IMR-90 (cell line): Measurements from ENCODE around the gene ZNF554. TPM values are rescaled to one million over a fixed set of nuclear protein-coding genes. Genes with fewer than 3 reads are reported as not detected.

Source experiments
- ATAC-seq: fragments of 200-7000 bp; cut with Tn5 transposase; 2 replicates; pipeline ENCODE4 v1.9.1; 2020; ENCODE audit warnings: low read depth, mild to moderate bottlenecking, moderate library complexity
- BruUV-seq: library from RNA; stranded (reverse); fragments of 400-500 nt; replicated peaks from 2 replicates; lab custom pipeline; 2021; lab: Mats Ljungman, UMichigan
- CTCF ChIA-PET: fragments of 300-600 bp; formaldehyde crosslinking; extraction: SDS; loops from one replicate; lab custom pipeline; 2021; ENCODE audit warnings: antibody characterized with exemption; lab: Yijun Ruan, JAX
- POLR2A ChIA-PET: fragments of 300-600 bp; sonication (Branson Sonifier 250); formaldehyde crosslinking; loops from one replicate; lab custom pipeline; 2022; ENCODE audit warnings: antibody characterized with exemption; ENCODE audit not compliant: unreplicated experiment; lab: Charles Lee
- DNase-seq: peaks from one replicate; pipeline ENCODE4 v3.0.0; 2013
- H2AFZ ChIP-seq: replicated peaks from 2 replicates; pipeline ENCODE3; 2013; ENCODE audit warnings: low read length, mild to moderate bottlenecking; ENCODE audit not compliant: poor library complexity
- H2AK5ac ChIP-seq: 2 replicates; pipeline ENCODE4 v1.6.1; 2013; ENCODE audit warnings: low read depth, low read length, inconsistent platforms
- H2AK9ac ChIP-seq: replicated peaks from 2 replicates; pipeline ENCODE3; 2013; ENCODE audit warnings: mild to moderate bottlenecking, low read depth, low read length, moderate library complexity; ENCODE audit not compliant: poor library complexity
- H2BK120ac ChIP-seq: 2 replicates; pipeline ENCODE4 v1.6.1; 2013; ENCODE audit warnings: low read depth, low read length, inconsistent platforms
- H2BK15ac ChIP-seq: 3 replicates; pipeline ENCODE4 v1.6.1; 2013; ENCODE audit warnings: low read depth, low read length, inconsistent platforms
- H2BK20ac ChIP-seq: 2 replicates; pipeline ENCODE4 v1.6.1; 2013; ENCODE audit warnings: low read depth, mild to moderate bottlenecking, inconsistent platforms, low read length, moderate library complexity
- H2BK5ac ChIP-seq: 2 replicates; pipeline ENCODE4 v1.6.1; 2013; ENCODE audit warnings: mild to moderate bottlenecking, low read depth, low read length, inconsistent platforms; ENCODE audit not compliant: poor library complexity, severe bottlenecking
- H3K14ac ChIP-seq: replicated peaks from 2 replicates; pipeline ENCODE4 v1.6.1; 2013; ENCODE audit warnings: low read depth, low read length, inconsistent platforms
- H3K18ac ChIP-seq: 2 replicates; pipeline ENCODE4 v1.6.1; 2013; ENCODE audit warnings: low read depth, low read length, control low read depth
- H3K23ac ChIP-seq: 2 replicates; pipeline ENCODE4 v1.6.1; 2013; ENCODE audit warnings: low read depth, low read length, inconsistent platforms
- H3K27ac ChIP-seq: 2 replicates; pipeline ENCODE4 v1.5.1; 2013; ENCODE audit warnings: mild to moderate bottlenecking, control low read depth, low read length; ENCODE audit not compliant: insufficient read depth
- H3K27me3 ChIP-seq: 2 replicates; pipeline ENCODE4 v1.6.1; 2013; ENCODE audit warnings: low read length; ENCODE audit not compliant: control insufficient read depth, insufficient read depth
- H3K36me3 ChIP-seq: 2 replicates; pipeline ENCODE4 v1.6.1; 2013; ENCODE audit warnings: low read length, mixed read lengths; ENCODE audit not compliant: control insufficient read depth, insufficient read depth
- H3K4ac ChIP-seq: 2 replicates; pipeline ENCODE4 v1.6.1; 2013; ENCODE audit warnings: low read depth, low read length, inconsistent platforms
- H3K4me1 ChIP-seq: 2 replicates; pipeline ENCODE4 v1.6.1; 2013; ENCODE audit warnings: low read length, mixed read lengths; ENCODE audit not compliant: control insufficient read depth, insufficient read depth
- H3K4me2 ChIP-seq: 2 replicates; pipeline ENCODE4 v1.6.1; 2013; ENCODE audit warnings: low read depth, mild to moderate bottlenecking, control low read depth, low read length, moderate library complexity
- H3K4me3 ChIP-seq: 2 replicates; pipeline ENCODE4 v1.5.1; 2013; ENCODE audit warnings: low read depth, mild to moderate bottlenecking, control low read depth, low read length, moderate library complexity; ENCODE audit not compliant: insufficient read depth
- H3K56ac ChIP-seq: 2 replicates; pipeline ENCODE4 v1.6.1; 2013; ENCODE audit warnings: low read length, inconsistent platforms; ENCODE audit not compliant: insufficient read depth; ENCODE audit errors: extremely low read depth
- H3K79me1 ChIP-seq, 2 experiments: 2 replicates each; pipeline ENCODE4 v1.6.1; 2013; ENCODE audit warnings: low read length in 2 of 2, inconsistent platforms in 1 of 2, low read depth in 1 of 2
- H3K9ac ChIP-seq: 2 replicates; pipeline ENCODE4 v1.6.1; 2013; ENCODE audit warnings: low read depth, low read length, control low read depth
- H3K9me1 ChIP-seq: 2 replicates; pipeline ENCODE4 v1.6.1; 2013; ENCODE audit warnings: low read length, inconsistent platforms; ENCODE audit not compliant: insufficient read depth
- H3K9me3 ChIP-seq: 2 replicates; pipeline ENCODE4 v1.6.1; 2013; ENCODE audit warnings: low read length; ENCODE audit not compliant: control insufficient read depth, insufficient read depth
- H4K20me1 ChIP-seq: 2 replicates; pipeline ENCODE4 v1.6.1; 2013; ENCODE audit warnings: low read length, inconsistent platforms; ENCODE audit not compliant: insufficient read depth
- H4K5ac ChIP-seq: 2 replicates; pipeline ENCODE4 v1.6.1; 2013; ENCODE audit warnings: mild to moderate bottlenecking, low read depth, low read length, control low read depth
- H4K8ac ChIP-seq, 2 experiments: 2 replicates each; pipeline ENCODE4 v1.6.1; 2013; ENCODE audit warnings: low read depth in 2 of 2, low read length in 2 of 2, control low read depth in 1 of 2, inconsistent platforms in 1 of 2
- H4K91ac ChIP-seq: 2 replicates; pipeline ENCODE4 v1.6.1; 2013; ENCODE audit warnings: low read depth, low read length, inconsistent platforms; ENCODE audit not compliant: insufficient read depth
- BHLHE40 ChIP-seq: fragments of 150-350 bp; IDR thresholded peaks from 2 replicates; pipeline ENCODE4 v1.6.1; 2016; ENCODE audit warnings: mild to moderate bottlenecking, low read depth, low read length
- CEBPB ChIP-seq: IDR thresholded peaks from 2 replicates; pipeline ENCODE4 v1.6.1; 2012; ENCODE audit warnings: low read depth, low read length, improper control_type of control experiment
- CHD1 ChIP-seq: IDR thresholded peaks from 2 replicates; pipeline ENCODE4 v1.6.1; 2012; ENCODE audit warnings: low read depth, low read length, improper control_type of control experiment
- CTCF ChIP-seq: conservative IDR thresholded peaks from 2 replicates; pipeline ENCODE4 v1.5.1; 2012; ENCODE audit warnings: mild to moderate bottlenecking, low read depth, low read length, improper control_type of control experiment
- ELK1 ChIP-seq: fragments of 150-350 bp; IDR thresholded peaks from 2 replicates; pipeline ENCODE4 v1.6.1; 2016; ENCODE audit warnings: low read depth, mild to moderate bottlenecking, low read length, moderate library complexity, borderline replicate concordance
- FOS ChIP-seq: fragments of 150-350 bp; IDR thresholded peaks from 2 replicates; pipeline ENCODE4 v1.6.1; 2016; ENCODE audit warnings: low read depth, low read length
- MAFK ChIP-seq: IDR thresholded peaks from 2 replicates; pipeline ENCODE4 v1.6.1; 2012; ENCODE audit warnings: low read depth, low read length, improper control_type of control experiment
- NFE2L2 ChIP-seq: fragments of 150-350 bp; IDR thresholded peaks from 2 replicates; pipeline ENCODE4 v1.6.1; 2016; ENCODE audit warnings: low read depth, mild to moderate bottlenecking, low read length
- POLR2A ChIP-seq: IDR thresholded peaks from 2 replicates; pipeline ENCODE4 v1.6.1; 2012; ENCODE audit warnings: mild to moderate bottlenecking, low read depth, low read length
- RAD21 ChIP-seq: IDR thresholded peaks from 2 replicates; pipeline ENCODE4 v1.6.1; 2012; ENCODE audit warnings: low read length, improper control_type of control experiment
- RCOR1 ChIP-seq: IDR thresholded peaks from 2 replicates; pipeline ENCODE4 v1.6.1; 2012; ENCODE audit warnings: mild to moderate bottlenecking, low read length, improper control_type of control experiment; ENCODE audit not compliant: insufficient replicate concordance
- RFX5 ChIP-seq: IDR thresholded peaks from 2 replicates; pipeline ENCODE4 v1.8.0; 2012; ENCODE audit warnings: low read depth, mild to moderate bottlenecking, low read length, moderate library complexity
- SMC3 ChIP-seq: fragments of 150-350 bp; IDR thresholded peaks from 2 replicates; pipeline ENCODE4 v1.6.1; 2016; ENCODE audit warnings: low read depth, mild to moderate bottlenecking, antibody characterized with exemption, low read length, moderate library complexity
- USF2 ChIP-seq: fragments of 150-350 bp; IDR thresholded peaks from 2 replicates; pipeline ENCODE4 v1.6.1; 2017; ENCODE audit warnings: mild to moderate bottlenecking, antibody characterized with exemption, low read length, low read depth
- WGBS, 2 experiments: methylation state at CpG; one replicate each; pipeline versions ENCODE4 v1.1.5 to v1.1.7; 2013; ENCODE audit warnings: missing lambda C conversion rate in 2 of 2; ENCODE audit not compliant: insufficient read length in 1 of 2; ENCODE audit errors: extremely low coverage in 2 of 2; 5-methylcytosine and 5-hydroxymethylcytosine counted together
- dilution Hi-C: fragments of 300-500 bp; cut with HindIII; formaldehyde crosslinking; loops from one replicate; pipeline ENCODE4 v1.14.3; 2018; ENCODE audit warnings: low sequenced_read_pairs; ENCODE audit not compliant: unreplicated experiment
- in situ Hi-C: fragments of 300-500 bp; cut with MboI; formaldehyde crosslinking; loops from 3 replicates; pipeline ENCODE4 v1.14.3; 2019; ENCODE audit warnings: low sequenced_read_pairs, inconsistent platforms, mixed read lengths
- intact Hi-C: fragments of 100-400 bp; cut with micrococcal nuclease; formaldehyde crosslinking; loops from 2 replicates; pipeline ENCODE4 v1.10.0; 2022
- polyA plus RNA-seq, 3 experiments: library from polyadenylated mRNA; depleted of rRNA; stranded (reverse); fragments of >200 nt; gene quantifications; 2 replicates each; pipeline ENCODE4 v1.2.3, GENCODE V29; 2012; ENCODE audit warnings: low replicate concordance in 1 of 3
- total RNA-seq: library from RNA; depleted of rRNA; stranded (reverse); fragments of >200 nt; gene quantifications from 2 replicates; pipeline ENCODE4 v1.2.3, GENCODE V29; 2012

Gene ZNF554
- total and polyA plus RNA-seq, 2 of the 4 experiments (the other 2 are of a cell fraction), result 1.5 to 3.0 TPM

GRCh38 chr19:2788237-2788636 is 31.4 kb upstream of the ZNF554 start:
- CTCF ChIA-PET, result no interaction called here
- TF ChIP-seq BHLHE40 (no peak), USF2 (no peak), POLR2A (no peak), MAFK (no peak), ELK1 (no peak), RFX5 (no peak), SMC3 (no peak), CHD1 (no peak), RCOR1 (no peak), CEBPB (no peak), FOS (no peak), RAD21 (no peak), NFE2L2 (no peak), CTCF (no peak)
- 100% methylated on average over 2 of the region's 5 CpGs; no CpG with 5 or more reads in 1 of the 2 experiments for WGBS, 2 experiments

More at GRCh38 chr19:2788237-2788636, 31.4 kb upstream of the ZNF554 start:
- peaks cover 16 to 49% of the 10 kb centered on the region in 2 experiments for H3K79me1 ChIP-seq
- H3K4me1 ChIP-seq, result no peaks in the 10 kb centered on the region
- no peak overlapping the region for H3K23ac ChIP-seq
- POLR2A ChIA-PET, result no interaction called here
- H2BK15ac ChIP-seq, result no peak overlapping the region
- no peak overlapping the region for H2AK5ac ChIP-seq
- H3K4ac ChIP-seq, result no peak overlapping the region
- H3K9ac ChIP-seq, result no peak overlapping the region
- H3K56ac ChIP-seq, result no peak overlapping the region
- dilution Hi-C loops, result no loop called here
- no peaks in the 10 kb centered on the region for H3K9me3 ChIP-seq
- intact Hi-C loops, result no loop called here
- no peak overlapping the region for H4K8ac ChIP-seq
- H3K18ac ChIP-seq, result no peak overlapping the region
- no peak overlapping the region for H3K4me3 ChIP-seq
- no peak overlapping the region for H2AFZ ChIP-seq
- H3K4me2 ChIP-seq, result no peak overlapping the region
- H4K91ac ChIP-seq, result no peak overlapping the region
- H3K27me3 ChIP-seq, result no peaks in the 10 kb centered on the region
- no peak overlapping the region for H3K27ac ChIP-seq
- H4K20me1 ChIP-seq, result peaks cover 6% of the 10 kb centered on the region
- in situ Hi-C loops, result no loop called here
- H3K14ac ChIP-seq, result no peak overlapping the region
- no peak overlapping the region for H2BK120ac ChIP-seq
- DNase-seq (no peak), ATAC-seq (no peak)
- H4K5ac ChIP-seq, result no peak overlapping the region
- no peaks in the 10 kb centered on the region; the same call in 1 of the 2 replicates for H3K9me1 ChIP-seq
- H2BK5ac ChIP-seq, result no peak overlapping the region
- no peak overlapping the region for H2BK20ac ChIP-seq
- no peak overlapping the region for H2AK9ac ChIP-seq
- no TSS peak for BruUV-seq
- peaks cover 18% of the 10 kb centered on the region for H3K36me3 ChIP-seq
